Fibroblast of lung (primary cell): ENCODE data around the gene PRKCSH. TPM values are rescaled to one million over a fixed set of nuclear protein-coding genes. Genes with fewer than 3 reads are reported as not detected.
"Not testable (repeated sequence)": the region's sequence is repeated elsewhere in the genome, so short reads cannot be mapped to it uniquely, and the experiment has no call there.

Experiments used
- DNase-seq, 2 donors: peaks; one replicate each; pipeline versions ENCODE4 v3.0.0 to v3.0.0-alpha.2; 2010; ENCODE audit warnings: low read depth in 2 of 2
- H2AFZ ChIP-seq: 2 replicates; pipeline ENCODE4 v1.5.1; 2012; ENCODE audit warnings: low read length, control low read depth, inconsistent platforms
- H3K27ac ChIP-seq: 2 replicates; pipeline ENCODE4 v1.5.1; 2011; ENCODE audit warnings: low read length, control low read depth; ENCODE audit not compliant: insufficient read depth
- H3K27me3 ChIP-seq: 2 replicates; pipeline ENCODE4 v1.5.1; 2011; ENCODE audit warnings: mild to moderate bottlenecking, low read length; ENCODE audit not compliant: control insufficient read depth, insufficient read depth
- H3K36me3 ChIP-seq: 2 replicates; pipeline ENCODE4 v1.5.1; 2011; ENCODE audit warnings: low read length; ENCODE audit not compliant: control insufficient read depth, insufficient read depth
- H3K4me1 ChIP-seq: 2 replicates; pipeline ENCODE4 v1.5.1; 2011; ENCODE audit warnings: low read length; ENCODE audit not compliant: control insufficient read depth, insufficient read depth; ENCODE audit errors: extremely low read depth
- H3K4me2 ChIP-seq: 2 replicates; pipeline ENCODE4 v1.5.1; 2011; ENCODE audit warnings: low read length, control low read depth; ENCODE audit not compliant: insufficient read depth; ENCODE audit errors: extremely low read depth
- H3K4me3 ChIP-seq, 4 experiments: fragments of 200-600 bp in 1 of 4; sonication (generic) in 1 of 4; replicated peaks in 1 of 4; 2 replicates each; pipeline ENCODE4 v1.5.1; 2011 to 2016; ENCODE audit warnings: low read length in 4 of 4, low read depth in 3 of 4, mild to moderate bottlenecking in 3 of 4, control low read depth in 2 of 4, inconsistent platforms in 1 of 4, mixed read lengths in 1 of 4; ENCODE audit not compliant: insufficient read depth in 1 of 4; ENCODE audit errors: control extremely low read depth in 1 of 4
- H3K79me2 ChIP-seq: 2 replicates; pipeline ENCODE4 v1.5.1; 2012; ENCODE audit warnings: mild to moderate bottlenecking, low read length, inconsistent platforms; ENCODE audit not compliant: control insufficient read depth, insufficient read depth
- H3K9ac ChIP-seq: 2 replicates; pipeline ENCODE4 v1.5.1; 2011; ENCODE audit warnings: mild to moderate bottlenecking, low read length, control low read depth; ENCODE audit not compliant: insufficient read depth
- H3K9me3 ChIP-seq: 2 replicates; pipeline ENCODE4 v1.5.1; 2012; ENCODE audit warnings: low read depth, low read length; ENCODE audit not compliant: control insufficient read depth, insufficient read depth
- H4K20me1 ChIP-seq: 2 replicates; pipeline ENCODE4 v1.5.1; 2011; ENCODE audit warnings: low read length; ENCODE audit not compliant: control insufficient read depth, insufficient read depth; ENCODE audit errors: extremely low read depth
- EZH2 ChIP-seq: IDR thresholded peaks from 2 replicates; pipeline ENCODE4 v1.5.1; 2012; ENCODE audit warnings: low read length, control low read depth, mild to moderate bottlenecking; ENCODE audit errors: missing control alignments
- polyA plus RNA-seq, 2 donors: library from polyadenylated mRNA; depleted of rRNA in 1 of 2; stranded (reverse) in 1 of 2; unstranded in 1 of 2; fragments of >200 nt; gene quantifications; 2 replicates each; pipeline ENCODE4 v1.2.1, GENCODE V29; 2011 to 2012; ENCODE audit warnings: missing spikeins in 1 of 2
- total RNA-seq: library from RNA; depleted of rRNA; stranded (reverse); fragments of >200 nt; gene quantifications from 2 replicates; pipeline ENCODE4 v1.2.1, GENCODE V29; 2014
- TF ChIP-seq, protein P1 (sequence below), 2 donors: IDR thresholded peaks in 1 of 2; conservative IDR thresholded peaks in 1 of 2; 1 replicate in 1 of 2; 2 replicates in 1 of 2; pipeline ENCODE4 v1.5.1; 2011 to 2012; ENCODE audit warnings: low read length in 2 of 2, control low read depth in 1 of 2, inconsistent platforms in 1 of 2, low read depth in 1 of 2, mild to moderate bottlenecking in 1 of 2

PRKCSH gene
- total and polyA plus RNA-seq, 2 donors (not counting 1 experiment from before 2014, with no cell fraction given): 117 to 134 TPM

DNA sequence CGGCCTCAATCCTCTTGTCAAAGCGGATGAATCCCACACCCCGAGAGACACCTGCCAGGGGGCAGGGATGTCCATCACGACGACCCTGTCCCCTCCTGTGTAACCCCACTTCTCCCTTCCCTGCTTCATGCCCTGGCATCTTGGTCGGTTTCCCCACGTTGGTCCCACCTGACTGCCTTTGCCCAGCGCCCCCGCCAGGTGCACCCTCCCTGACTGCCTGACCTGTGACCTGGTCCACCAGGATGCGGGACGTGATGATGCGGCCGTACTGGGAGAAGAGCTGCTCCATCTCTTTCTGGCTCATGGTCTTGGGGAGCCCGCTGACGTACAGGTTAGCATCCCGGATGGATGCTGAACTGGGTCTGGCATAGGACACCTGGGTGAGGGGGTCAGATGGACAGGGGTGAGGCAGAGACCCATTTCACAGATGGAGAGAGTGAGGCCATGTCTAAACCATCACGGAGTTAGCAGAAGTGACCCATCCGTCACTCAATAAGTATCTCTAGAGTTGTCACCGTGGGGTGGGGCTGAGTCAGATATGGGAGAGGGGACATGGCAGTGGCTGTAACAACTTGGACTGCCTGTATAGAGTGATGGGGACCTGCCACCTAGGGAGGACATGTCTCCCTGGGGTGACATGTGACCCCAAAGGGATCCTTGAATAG, 22.9 kb downstream of the PRKCSH start:
- Histone ChIP-seq H3K27me3 (no peaks in the 10 kb centered on the region), H2AFZ (no peak overlapping the region), H4K20me1 (no peaks in the 10 kb centered on the region), H3K4me3 (no peak overlapping the region), H3K4me2 (no peak overlapping the region), H3K9me3 (no peaks in the 10 kb centered on the region), H3K9ac (no peak overlapping the region), H3K27ac (no peak overlapping the region), H3K79me2 (no peaks in the 10 kb centered on the region), H3K4me1 (no peaks in the 10 kb centered on the region), H3K36me3 (no peaks in the 10 kb centered on the region)
- DNase-seq: no peak
- TF ChIP-seq, protein P1, sequence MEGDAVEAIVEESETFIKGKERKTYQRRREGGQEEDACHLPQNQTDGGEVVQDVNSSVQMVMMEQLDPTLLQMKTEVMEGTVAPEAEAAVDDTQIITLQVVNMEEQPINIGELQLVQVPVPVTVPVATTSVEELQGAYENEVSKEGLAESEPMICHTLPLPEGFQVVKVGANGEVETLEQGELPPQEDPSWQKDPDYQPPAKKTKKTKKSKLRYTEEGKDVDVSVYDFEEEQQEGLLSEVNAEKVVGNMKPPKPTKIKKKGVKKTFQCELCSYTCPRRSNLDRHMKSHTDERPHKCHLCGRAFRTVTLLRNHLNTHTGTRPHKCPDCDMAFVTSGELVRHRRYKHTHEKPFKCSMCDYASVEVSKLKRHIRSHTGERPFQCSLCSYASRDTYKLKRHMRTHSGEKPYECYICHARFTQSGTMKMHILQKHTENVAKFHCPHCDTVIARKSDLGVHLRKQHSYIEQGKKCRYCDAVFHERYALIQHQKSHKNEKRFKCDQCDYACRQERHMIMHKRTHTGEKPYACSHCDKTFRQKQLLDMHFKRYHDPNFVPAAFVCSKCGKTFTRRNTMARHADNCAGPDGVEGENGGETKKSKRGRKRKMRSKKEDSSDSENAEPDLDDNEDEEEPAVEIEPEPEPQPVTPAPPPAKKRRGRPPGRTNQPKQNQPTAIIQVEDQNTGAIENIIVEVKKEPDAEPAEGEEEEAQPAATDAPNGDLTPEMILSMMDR (conservative IDR thresholded peaks at IDR 0.05 in 1 of 2, IDR thresholded peaks at IDR 0.05 in 1 of 2; ENCODE audit: low read depth in 1 of 2, low read length in 2 of 2): no peak
- TF ChIP-seq EZH2: no peak

DNA sequence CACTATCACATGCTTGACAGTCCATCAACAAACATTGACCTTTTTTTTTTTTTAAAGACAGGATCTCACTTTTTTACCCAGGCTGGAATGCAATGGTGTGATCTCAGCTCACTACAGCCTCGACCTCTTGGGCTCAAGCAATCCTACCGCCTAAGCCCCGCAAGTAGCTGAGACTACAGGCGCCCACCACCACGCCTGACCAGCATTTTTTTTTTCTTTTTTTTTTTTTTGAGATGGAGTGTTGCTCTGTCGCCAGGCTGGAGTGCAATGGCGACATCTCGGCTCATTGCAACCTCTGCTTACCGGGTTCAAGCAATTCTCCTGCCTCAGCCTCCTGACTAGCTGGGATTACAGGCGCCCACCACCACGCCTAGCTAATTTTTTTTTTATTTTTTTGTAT, 23.5 kb downstream of the PRKCSH start:
- not testable (repeated sequence) for DNase-seq

DNA sequence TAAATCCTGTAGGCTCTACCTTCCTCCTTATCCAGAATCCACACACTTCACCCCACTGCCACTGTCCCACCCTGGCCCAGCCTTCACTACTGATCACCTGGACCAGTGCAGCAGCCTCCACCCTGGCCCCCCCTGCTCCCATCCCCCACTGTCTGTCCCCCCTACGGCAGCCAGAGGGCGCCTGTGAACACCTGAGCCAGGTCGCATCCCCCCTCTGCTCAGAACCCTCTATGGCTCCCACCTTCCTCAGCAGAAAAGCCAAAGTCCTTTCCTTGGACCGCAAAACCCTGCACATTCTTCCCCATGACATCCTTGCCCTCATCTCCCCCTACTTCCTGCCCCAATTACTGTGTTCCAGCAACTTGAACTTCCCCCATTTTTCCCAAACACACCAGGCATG, 24.8 kb downstream of the PRKCSH start:
- no peak overlapping the region for H3K4me3 ChIP-seq
- H4K20me1 ChIP-seq: no peaks in the 10 kb centered on the region
- no peaks in the 10 kb centered on the region for H3K36me3 ChIP-seq
- H3K4me1 ChIP-seq: no peaks in the 10 kb centered on the region
- H2AFZ ChIP-seq: no peak overlapping the region
- TF ChIP-seq, protein P1 (conservative IDR thresholded peaks at IDR 0.05 in 1 of 2, IDR thresholded peaks at IDR 0.05 in 1 of 2; ENCODE audit: low read depth in 1 of 2, low read length in 2 of 2): peak in 1 of 2 donors; percentile 11
- TF ChIP-seq EZH2: no peak
- H3K27ac ChIP-seq: no peak overlapping the region
- H3K27me3 ChIP-seq: no peaks in the 10 kb centered on the region
- H3K9ac ChIP-seq: no peak overlapping the region
- DNase-seq: no peak
- H3K79me2 ChIP-seq: no peaks in the 10 kb centered on the region
- no peak overlapping the region for H3K4me2 ChIP-seq
- H3K9me3 ChIP-seq: no peaks in the 10 kb centered on the region

More for the DNA sequence above, 23.5 kb downstream of the PRKCSH start:
- not testable (repeated sequence) for H3K79me2 ChIP-seq, H3K36me3 ChIP-seq, H3K27ac ChIP-seq, H3K4me3 ChIP-seq, H3K4me1 ChIP-seq, H3K4me2 ChIP-seq, H3K9ac ChIP-seq, H2AFZ ChIP-seq, H3K27me3 ChIP-seq, H4K20me1 ChIP-seq, H3K9me3 ChIP-seq
